G401 (cell line): Measurements from ENCODE around the gene GRIA2. TPM values are rescaled to one million over a fixed set of nuclear protein-coding genes. Genes with fewer than 3 reads are reported as not detected.

ENCODE experiments used
- DNase-seq: peaks from one replicate; pipeline ENCODE4 v3.0.0-alpha.2; 2015; ENCODE audit warnings: low spot score
- in situ Hi-C: cut with HindIII; loops from 2 replicates; pipeline ENCODE4 v1.10.0; 2016; ENCODE audit warnings: low sequenced_read_pairs, mixed read lengths
- total RNA-seq: library from RNA; depleted of rRNA; stranded (reverse); fragments of >200 nt; shearing (Covaris generic); gene quantifications from 2 replicates; pipeline ENCODE4 v1.2.3, GENCODE V29; 2014; rRNA removed

Gene GRIA2
- total RNA-seq, 1 experiment from 2014 or later = not detected

GRCh38 chr4:157327666-157328065 is 107.1 kb downstream of the GRIA2 start:
- no peak for DNase-seq
- in situ Hi-C loops = no loop called here

- DNase-seq = no peak
- in situ Hi-C loops = no loop called here
Observed at GRCh38 chr4:157357887-157358286, 137.4 kb downstream of the GRIA2 start.

- no peak for DNase-seq
- in situ Hi-C loops = no loop called here
Observed at GRCh38 chr4:157358439-157358838, 137.9 kb downstream of the GRIA2 start.

- in situ Hi-C loops = no loop called here
- no peak for DNase-seq
Observed at GRCh38 chr4:157358851-157359250, 138.3 kb downstream of the GRIA2 start.

- in situ Hi-C loops = no loop called here
- no peak for DNase-seq
Observed at GRCh38 chr4:157363360-157363759, 142.8 kb downstream of the GRIA2 start.

GRCh38 chr4:157372154-157372553 is 151.6 kb downstream of the GRIA2 start:
- in situ Hi-C loops = no loop called here
- no peak for DNase-seq

GRCh38 chr4:157372567-157372966 is 152.0 kb downstream of the GRIA2 start:
- DNase-seq = no peak
- in situ Hi-C loops = no loop called here

- in situ Hi-C loops = no loop called here
- no peak for DNase-seq
Observed at GRCh38 chr4:157389741-157390140, 169.2 kb downstream of the GRIA2 start.

- DNase-seq = no peak
- in situ Hi-C loops = no loop called here
Observed at GRCh38 chr4:157405070-157405469, 184.5 kb downstream of the GRIA2 start.

Other genes starting within 250 kb of the GRIA2 start
- gene PDGFC, start 248.9 kb upstream of the GRIA2 start, total RNA-seq = 28.2 and 28.3 TPM in 2 replicates
- 5.1 and 8.5 TPM in 2 replicates for gene GLRB, start 144.6 kb upstream of the GRIA2 start, total RNA-seq